GM19438 (cell line): ENCODE measurements around the gene C4orf50.
"Not testable (repeated sequence)": the region's sequence is repeated elsewhere in the genome, so short reads cannot be mapped to it uniquely, and the experiment has no call there.

Experiments used
- ATAC-seq: cut with Tn5 transposase; IDR thresholded peaks from one replicate; pipeline ENCODE4 v1.9.1; 2021; ENCODE audit warnings: low read depth; ENCODE audit not compliant: unreplicated experiment

Gene C4orf50

GRCh38 chr4:5995901-5996623 is 22.2 kb downstream of the C4orf50 start:
- ATAC-seq = peak; percentile 44

- ATAC-seq = no peak
Measured at GRCh38 chr4:5993876-5994811, 24.1 kb downstream of the C4orf50 start.

- not testable (repeated sequence) for ATAC-seq
Measured at GRCh38 chr4:5993346-5993745, 24.9 kb downstream of the C4orf50 start.

GRCh38 chr4:5992828-5993321 is 25.4 kb downstream of the C4orf50 start:
- no peak for ATAC-seq

- ATAC-seq = peak; percentile 48
Measured at GRCh38 chr4:5992171-5992827, 25.9 kb downstream of the C4orf50 start.

GRCh38 chr4:5991405-5991804 is 26.8 kb downstream of the C4orf50 start:
- ATAC-seq = no peak

- ATAC-seq = no peak
Measured at GRCh38 chr4:5990446-5991160, 27.6 kb downstream of the C4orf50 start.

GRCh38 chr4:5989236-5990225 is 28.7 kb downstream of the C4orf50 start:
- no peak for ATAC-seq

- no peak for ATAC-seq
Measured at GRCh38 chr4:5988086-5988845, 30.0 kb downstream of the C4orf50 start.

GRCh38 chr4:5984843-5985242 is 33.4 kb downstream of the C4orf50 start:
- no peak for ATAC-seq

- no peak for ATAC-seq
Measured at GRCh38 chr4:5982156-5982973, 35.9 kb downstream of the C4orf50 start.

GRCh38 chr4:5980436-5981155 is 37.6 kb downstream of the C4orf50 start:
- ATAC-seq = no peak

GRCh38 chr4:5979981-5980380 is 38.2 kb downstream of the C4orf50 start:
- no peak for ATAC-seq

- ATAC-seq = no peak
Measured at GRCh38 chr4:5976921-5977320, 41.3 kb downstream of the C4orf50 start.

- no peak for ATAC-seq
Measured at GRCh38 chr4:5976431-5976830, 41.8 kb downstream of the C4orf50 start.

- no peak for ATAC-seq
Measured at GRCh38 chr4:5974321-5974720, 43.9 kb downstream of the C4orf50 start.
